ENCODE data around the gene ARL13A. TPM values are rescaled to one million over a fixed set of nuclear protein-coding genes. Genes with fewer than 3 reads are reported as not detected.

Gene ARL13A
- not detected in 2 replicates for total RNA-seq (2012; rRNA removed)

GRCh38 chrX:100969408-100969807 is at the start of gene ARL13A:
Gene ARL13A, plus strand, starts transcription at chrX:100969708. Its CDS starts 3,982 bp downstream, at chrX:100973690.
- Histone ChIP-seq H3K4me3 (ENCODE audit: low read length) (no peak within 1 kb of the TSS), H3K4me1 (ENCODE audit: control insufficient read depth, insufficient read depth, low read length) (peaks cover 9% of the 10 kb centered on the region), H3K9me3 (replicated peaks; ENCODE audit: low read length) (no peaks in the 10 kb centered on the region), H3K36me3 (ENCODE audit: insufficient read depth, low read length) (no peaks in the 10 kb centered on the region), H3K27me3 (ENCODE audit: control insufficient read depth, insufficient read depth, low read length) (no peaks in the 10 kb centered on the region), H3K9ac (ENCODE audit: low read depth, low read length) (no peak within 1 kb of the TSS), H3K4me2 (ENCODE audit: low read length) (no peak within 1 kb of the TSS)

GRCh38 chrX:100924375-100924774 is 45.1 kb upstream of the ARL13A start:
- Histone ChIP-seq H3K9ac (ENCODE audit: low read depth, low read length) (no peak overlapping the region), H3K36me3 (ENCODE audit: insufficient read depth, low read length) (no peaks in the 10 kb centered on the region), H3K4me2 (ENCODE audit: low read length) (no peak overlapping the region), H3K27me3 (ENCODE audit: control insufficient read depth, insufficient read depth, low read length) (no peaks in the 10 kb centered on the region), H3K4me3 (ENCODE audit: low read length) (no peak overlapping the region), H3K9me3 (replicated peaks; ENCODE audit: low read length) (no peaks in the 10 kb centered on the region), H3K4me1 (ENCODE audit: control insufficient read depth, insufficient read depth, low read length) (peaks cover 1% of the 10 kb centered on the region)

GRCh38 chrX:100926453-100926852 is 43.1 kb upstream of the ARL13A start:
- Histone ChIP-seq H3K4me2 (ENCODE audit: low read length) (no peak overlapping the region), H3K36me3 (ENCODE audit: insufficient read depth, low read length) (no peaks in the 10 kb centered on the region), H3K9ac (ENCODE audit: low read depth, low read length) (no peak overlapping the region), H3K4me3 (ENCODE audit: low read length) (peak overlapping the region; percentile 48), H3K4me1 (ENCODE audit: control insufficient read depth, insufficient read depth, low read length) (peaks cover 4% of the 10 kb centered on the region), H3K9me3 (replicated peaks; ENCODE audit: low read length) (peaks cover 4% of the 10 kb centered on the region), H3K27me3 (ENCODE audit: control insufficient read depth, insufficient read depth, low read length) (no peaks in the 10 kb centered on the region)

- Histone ChIP-seq H3K27me3 (ENCODE audit: control insufficient read depth, insufficient read depth, low read length) (no peaks in the 10 kb centered on the region), H3K4me2 (ENCODE audit: low read length) (peak within 1 kb of the TSS; percentile 89), H3K9ac (ENCODE audit: low read depth, low read length) (peak within 1 kb of the TSS; percentile 31), H3K36me3 (ENCODE audit: insufficient read depth, low read length) (no peaks in the 10 kb centered on the region), H3K9me3 (replicated peaks; ENCODE audit: low read length) (peaks cover 4% of the 10 kb centered on the region), H3K4me3 (ENCODE audit: low read length) (peak within 1 kb of the TSS; percentile 75), H3K4me1 (ENCODE audit: control insufficient read depth, insufficient read depth, low read length) (peaks cover 4% of the 10 kb centered on the region)
Observed at GRCh38 chrX:100928660-100929613, 40.6 kb upstream of the ARL13A start, which contains the start of gene XKRX. Gene XKRX, minus strand, starts transcription at chrX:100928917. Its CDS starts 613 bp downstream, at chrX:100928304.

GRCh38 chrX:100931218-100931924 is 38.1 kb upstream of the ARL13A start:
- Histone ChIP-seq H3K36me3 (ENCODE audit: insufficient read depth, low read length) (no peaks in the 10 kb centered on the region), H3K4me1 (ENCODE audit: control insufficient read depth, insufficient read depth, low read length) (peaks cover 4% of the 10 kb centered on the region), H3K9me3 (replicated peaks; ENCODE audit: low read length) (peaks cover 4% of the 10 kb centered on the region), H3K27me3 (ENCODE audit: control insufficient read depth, insufficient read depth, low read length) (no peaks in the 10 kb centered on the region), H3K4me3 (ENCODE audit: low read length) (no peak overlapping the region), H3K4me2 (ENCODE audit: low read length) (no peak overlapping the region), H3K9ac (ENCODE audit: low read depth, low read length) (no peak overlapping the region)

GRCh38 chrX:100931925-100932285 is 37.6 kb upstream of the ARL13A start:
- no peak overlapping the region for H3K9ac ChIP-seq (ENCODE audit: low read depth, low read length)
- peaks cover 4% of the 10 kb centered on the region for H3K4me1 ChIP-seq (ENCODE audit: control insufficient read depth, insufficient read depth, low read length)
- H3K4me3 ChIP-seq (ENCODE audit: low read length) = no peak overlapping the region
- H3K4me2 ChIP-seq (ENCODE audit: low read length) = no peak overlapping the region
- no peaks in the 10 kb centered on the region for H3K36me3 ChIP-seq (ENCODE audit: insufficient read depth, low read length)
- H3K9me3 ChIP-seq (replicated peaks; ENCODE audit: low read length) = peaks cover 4% of the 10 kb centered on the region
- no peaks in the 10 kb centered on the region for H3K27me3 ChIP-seq (ENCODE audit: control insufficient read depth, insufficient read depth, low read length)

GRCh38 chrX:100935767-100936166 is 33.7 kb upstream of the ARL13A start:
- Histone ChIP-seq H3K9ac (ENCODE audit: low read depth, low read length) (no peak overlapping the region), H3K36me3 (ENCODE audit: insufficient read depth, low read length) (no peaks in the 10 kb centered on the region), H3K4me2 (ENCODE audit: low read length) (no peak overlapping the region), H3K27me3 (ENCODE audit: control insufficient read depth, insufficient read depth, low read length) (no peaks in the 10 kb centered on the region), H3K9me3 (replicated peaks; ENCODE audit: low read length) (peaks cover 4% of the 10 kb centered on the region), H3K4me3 (ENCODE audit: low read length) (no peak overlapping the region), H3K4me1 (ENCODE audit: control insufficient read depth, insufficient read depth, low read length) (no peaks in the 10 kb centered on the region)

GRCh38 chrX:100939333-100939732 is 30.2 kb upstream of the ARL13A start:
- H3K4me1 ChIP-seq (ENCODE audit: control insufficient read depth, insufficient read depth, low read length) = no peaks in the 10 kb centered on the region
- H3K9me3 ChIP-seq (replicated peaks; ENCODE audit: low read length) = no peaks in the 10 kb centered on the region
- no peaks in the 10 kb centered on the region for H3K27me3 ChIP-seq (ENCODE audit: control insufficient read depth, insufficient read depth, low read length)
- H3K4me3 ChIP-seq (ENCODE audit: low read length) = no peak overlapping the region
- no peak overlapping the region for H3K9ac ChIP-seq (ENCODE audit: low read depth, low read length)
- H3K36me3 ChIP-seq (ENCODE audit: insufficient read depth, low read length) = no peaks in the 10 kb centered on the region
- no peak overlapping the region for H3K4me2 ChIP-seq (ENCODE audit: low read length)

- no peaks in the 10 kb centered on the region for H3K9me3 ChIP-seq (replicated peaks; ENCODE audit: low read length)
- no peaks in the 10 kb centered on the region for H3K4me1 ChIP-seq (ENCODE audit: control insufficient read depth, insufficient read depth, low read length)
- no peak overlapping the region for H3K9ac ChIP-seq (ENCODE audit: low read depth, low read length)
- H3K4me3 ChIP-seq (ENCODE audit: low read length) = no peak overlapping the region
- no peaks in the 10 kb centered on the region for H3K36me3 ChIP-seq (ENCODE audit: insufficient read depth, low read length)
- no peak overlapping the region for H3K4me2 ChIP-seq (ENCODE audit: low read length)
- no peaks in the 10 kb centered on the region for H3K27me3 ChIP-seq (ENCODE audit: control insufficient read depth, insufficient read depth, low read length)
Observed at GRCh38 chrX:100944601-100945000, 24.9 kb upstream of the ARL13A start.

GRCh38 chrX:100946299-100946927 is 23.1 kb upstream of the ARL13A start:
- Histone ChIP-seq H3K4me2 (ENCODE audit: low read length) (no peak overlapping the region), H3K4me1 (ENCODE audit: control insufficient read depth, insufficient read depth, low read length) (no peaks in the 10 kb centered on the region), H3K4me3 (ENCODE audit: low read length) (no peak overlapping the region), H3K9me3 (replicated peaks; ENCODE audit: low read length) (no peaks in the 10 kb centered on the region), H3K27me3 (ENCODE audit: control insufficient read depth, insufficient read depth, low read length) (no peaks in the 10 kb centered on the region), H3K9ac (ENCODE audit: low read depth, low read length) (no peak overlapping the region), H3K36me3 (ENCODE audit: insufficient read depth, low read length) (no peaks in the 10 kb centered on the region)

GRCh38 chrX:100948557-100948956 is 21.0 kb upstream of the ARL13A start:
- Histone ChIP-seq H3K36me3 (ENCODE audit: insufficient read depth, low read length) (no peaks in the 10 kb centered on the region), H3K4me1 (ENCODE audit: control insufficient read depth, insufficient read depth, low read length) (no peaks in the 10 kb centered on the region), H3K4me3 (ENCODE audit: low read length) (no peak overlapping the region), H3K9ac (ENCODE audit: low read depth, low read length) (no peak overlapping the region), H3K9me3 (replicated peaks; ENCODE audit: low read length) (no peaks in the 10 kb centered on the region), H3K4me2 (ENCODE audit: low read length) (no peak overlapping the region), H3K27me3 (ENCODE audit: control insufficient read depth, insufficient read depth, low read length) (no peaks in the 10 kb centered on the region)
